ENCODE measurements around the gene FAM171A1.
A peak's percentile ranks its signal among the peaks of the same experiment; 100 is the strongest.
"Not testable (repeated sequence)": the region's sequence is repeated elsewhere in the genome, so short reads cannot be mapped to it uniquely, and the experiment has no call there.

The FAM171A1 gene

GRCh38 chr10:15280974-15281373 lies 90.1 kb downstream of the FAM171A1 start:
- no peak for DNase-seq (ENCODE audit: low read depth)

- no peak for DNase-seq (ENCODE audit: low read depth)
Measured at GRCh38 chr10:15280462-15280861, 90.6 kb downstream of the FAM171A1 start.

- DNase-seq (ENCODE audit: low read depth) = no peak
Measured at GRCh38 chr10:15279236-15279635, 91.9 kb downstream of the FAM171A1 start.

GRCh38 chr10:15278786-15279185 lies 92.3 kb downstream of the FAM171A1 start:
- no peak for DNase-seq (ENCODE audit: low read depth)

GRCh38 chr10:15276039-15276438 lies 95.0 kb downstream of the FAM171A1 start:
- DNase-seq (ENCODE audit: low read depth) = not testable (repeated sequence)

GRCh38 chr10:15269838-15270237 lies 101.3 kb downstream of the FAM171A1 start:
- not testable (repeated sequence) for DNase-seq (ENCODE audit: low read depth)

DNA sequence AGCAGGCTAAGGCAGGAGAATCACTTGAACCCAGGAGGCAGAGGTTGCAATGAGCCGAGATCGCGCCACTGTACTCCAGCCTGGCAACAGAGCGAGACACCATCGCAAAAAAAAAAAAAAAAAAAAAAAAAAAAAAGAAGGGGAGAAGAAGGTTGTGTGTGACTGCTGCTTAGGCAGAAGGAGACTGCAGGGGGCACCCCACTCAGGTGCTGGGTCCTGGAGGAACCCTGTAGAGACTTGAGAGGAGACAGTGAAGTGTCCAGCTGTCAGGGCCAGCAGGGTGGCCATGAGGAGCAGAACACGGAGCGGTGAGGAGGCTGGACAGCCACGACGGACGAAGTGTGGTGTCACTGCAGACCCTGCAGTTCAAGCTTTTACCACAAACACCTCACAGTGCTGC lies 103.6 kb downstream of the FAM171A1 start:
- DNase-seq (ENCODE audit: low read depth) = no peak

DNA sequence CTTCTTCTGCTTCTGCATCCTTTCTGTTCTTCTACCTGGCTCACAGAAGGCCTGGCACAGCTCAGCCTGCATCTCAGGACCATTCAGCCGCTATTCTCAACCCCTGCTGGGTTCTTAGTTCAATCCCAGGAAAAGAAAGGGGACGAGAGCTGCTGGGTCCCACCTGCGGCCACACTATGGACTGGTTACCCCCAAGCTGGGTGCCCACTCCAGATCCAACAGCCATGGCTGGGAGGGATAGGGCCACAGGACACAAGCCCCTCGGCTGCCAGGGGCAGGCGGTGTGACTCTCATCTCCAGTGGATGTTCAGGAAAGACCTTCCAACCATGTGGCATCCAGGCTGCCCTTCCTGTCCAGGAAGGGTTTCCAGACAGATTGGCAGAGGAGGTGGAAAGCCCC lies 105.0 kb downstream of the FAM171A1 start:
- DNase-seq (ENCODE audit: low read depth) = no peak

GRCh38 chr10:15265558-15265957 lies 105.5 kb downstream of the FAM171A1 start:
- no peak for DNase-seq (ENCODE audit: low read depth)

GRCh38 chr10:15265056-15265455 lies 106.0 kb downstream of the FAM171A1 start:
- DNase-seq (ENCODE audit: low read depth) = no peak

DNA sequence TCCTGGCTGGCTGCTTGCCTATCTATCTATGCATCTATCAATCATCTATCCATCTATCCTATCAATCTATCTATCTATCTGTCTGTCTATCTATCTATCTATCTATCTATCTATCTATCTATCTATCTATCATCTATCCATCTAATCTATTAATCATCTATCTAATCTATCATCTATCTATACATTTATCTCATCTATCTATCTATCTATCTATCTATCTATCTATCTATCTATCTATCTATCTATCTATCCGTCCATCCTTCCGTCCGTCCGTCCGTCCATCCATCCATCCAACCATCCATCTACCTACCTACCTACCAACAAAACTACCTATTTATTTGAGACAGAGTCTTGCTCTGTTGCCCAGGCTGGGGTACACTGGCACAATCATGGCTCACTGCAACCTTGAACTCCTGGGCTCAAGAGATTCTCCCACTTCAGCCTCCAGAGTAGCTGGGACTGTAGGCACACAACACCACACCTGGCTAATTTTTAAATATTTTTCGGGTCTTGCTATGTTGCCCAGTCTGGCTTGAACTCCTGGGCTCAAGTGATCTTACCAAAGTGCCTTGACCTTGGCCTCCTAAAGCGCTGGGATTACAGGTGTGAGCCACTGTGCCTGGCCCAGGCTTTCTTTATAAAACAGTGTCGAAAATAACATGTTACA lies 107.3 kb downstream of the FAM171A1 start:
- no peak for DNase-seq (ENCODE audit: low read depth)

DNA sequence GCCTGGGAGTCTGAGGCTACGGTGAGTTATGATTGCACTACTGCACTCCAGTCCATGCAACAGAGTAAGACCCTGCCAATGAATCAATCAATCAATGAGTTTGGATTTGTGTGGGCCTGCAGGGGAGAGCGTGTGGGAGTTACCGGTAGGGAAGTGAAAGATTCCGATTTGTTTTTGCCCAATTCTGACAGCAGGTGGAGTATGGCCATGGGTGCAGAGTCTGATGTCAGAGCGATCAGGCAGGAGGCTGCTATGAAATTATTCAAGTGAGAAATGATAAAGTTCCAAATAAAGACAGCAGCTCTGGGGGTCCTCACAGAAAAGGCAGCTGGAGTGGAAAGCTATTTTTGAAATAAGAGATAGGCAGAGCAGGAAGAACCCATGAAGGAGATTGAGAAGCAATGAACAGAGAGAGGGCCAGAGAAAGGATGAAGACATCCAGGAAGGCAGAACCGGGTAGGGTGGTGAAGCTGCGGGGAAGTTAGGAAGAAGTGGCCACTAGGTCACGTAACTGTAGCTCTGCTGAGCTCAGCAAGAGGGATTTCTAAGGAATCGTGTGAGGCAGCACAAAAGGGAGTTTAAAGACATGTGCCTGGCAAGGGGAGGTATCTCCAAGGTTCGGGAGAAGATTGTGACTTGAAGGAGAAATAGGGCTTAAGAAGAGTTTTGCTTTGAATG lies 108.9 kb downstream of the FAM171A1 start:
- peak; percentile 11 for DNase-seq (ENCODE audit: low read depth)

- no peak for DNase-seq (ENCODE audit: low read depth)
Measured at GRCh38 chr10:15259136-15259535, 112.0 kb downstream of the FAM171A1 start.

GRCh38 chr10:15258255-15258654 lies 112.8 kb downstream of the FAM171A1 start:
- DNase-seq (ENCODE audit: low read depth) = no peak

DNA sequence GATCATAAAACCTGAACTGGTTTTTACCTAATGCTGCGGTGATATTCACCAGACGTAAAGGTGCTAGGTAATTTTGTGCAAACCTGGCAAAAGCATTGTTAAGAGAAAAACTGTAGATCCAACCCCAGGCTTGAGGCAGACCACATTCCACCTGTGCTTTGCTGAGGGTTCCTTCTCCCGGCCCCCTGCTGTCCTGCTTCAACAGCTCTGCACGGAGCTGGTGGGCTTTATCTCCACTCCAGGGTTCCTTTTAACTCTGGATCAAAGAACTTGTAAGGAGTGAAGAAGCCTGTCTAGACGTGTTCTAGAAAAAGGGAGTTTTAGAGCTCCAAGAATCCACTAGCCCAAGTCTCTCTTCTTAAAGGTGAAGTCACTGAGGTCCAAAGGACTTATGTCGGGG lies 115.1 kb downstream of the FAM171A1 start:
- no peak for DNase-seq (ENCODE audit: low read depth)

DNA sequence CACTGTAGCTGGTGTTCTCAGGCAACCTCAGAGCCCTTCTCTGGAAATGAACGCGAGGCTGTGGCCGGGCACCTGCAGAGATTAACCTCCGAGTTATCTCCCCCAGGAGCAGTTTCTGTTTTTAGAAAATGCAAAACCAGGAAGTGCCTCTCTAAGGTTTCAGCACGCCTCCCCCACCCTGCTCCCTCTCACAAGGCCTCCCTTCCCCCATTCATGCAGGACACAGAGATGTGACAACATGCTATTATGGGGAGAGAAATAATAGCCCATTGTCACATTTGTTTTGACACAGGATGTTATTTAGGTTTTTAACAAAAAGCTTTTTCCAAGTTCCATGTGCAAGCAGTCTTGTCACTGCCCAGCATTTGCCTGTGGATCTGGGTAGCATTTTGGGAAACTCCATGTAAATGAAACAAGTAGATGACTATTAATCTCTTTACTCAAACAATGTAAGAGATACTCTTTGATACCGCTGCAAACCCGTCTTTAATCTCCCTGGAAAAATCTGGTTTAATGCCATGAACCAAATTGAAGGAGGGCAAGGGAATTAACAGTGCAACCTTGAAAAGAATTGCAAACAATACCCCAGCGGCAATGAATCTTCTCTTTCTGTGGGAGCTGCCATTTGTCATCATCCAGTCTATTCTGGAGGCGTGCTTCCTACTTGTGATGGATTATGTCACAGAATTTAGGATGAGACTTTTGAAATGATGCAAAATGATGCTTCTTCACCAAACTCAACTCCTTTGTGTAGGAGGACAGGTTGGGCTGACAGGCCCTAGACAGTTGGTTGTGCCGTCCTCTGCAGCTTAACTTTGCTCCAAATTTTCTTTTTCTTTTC lies 116.1 kb downstream of the FAM171A1 start:
- DNase-seq (ENCODE audit: low read depth) = no peak

DNA sequence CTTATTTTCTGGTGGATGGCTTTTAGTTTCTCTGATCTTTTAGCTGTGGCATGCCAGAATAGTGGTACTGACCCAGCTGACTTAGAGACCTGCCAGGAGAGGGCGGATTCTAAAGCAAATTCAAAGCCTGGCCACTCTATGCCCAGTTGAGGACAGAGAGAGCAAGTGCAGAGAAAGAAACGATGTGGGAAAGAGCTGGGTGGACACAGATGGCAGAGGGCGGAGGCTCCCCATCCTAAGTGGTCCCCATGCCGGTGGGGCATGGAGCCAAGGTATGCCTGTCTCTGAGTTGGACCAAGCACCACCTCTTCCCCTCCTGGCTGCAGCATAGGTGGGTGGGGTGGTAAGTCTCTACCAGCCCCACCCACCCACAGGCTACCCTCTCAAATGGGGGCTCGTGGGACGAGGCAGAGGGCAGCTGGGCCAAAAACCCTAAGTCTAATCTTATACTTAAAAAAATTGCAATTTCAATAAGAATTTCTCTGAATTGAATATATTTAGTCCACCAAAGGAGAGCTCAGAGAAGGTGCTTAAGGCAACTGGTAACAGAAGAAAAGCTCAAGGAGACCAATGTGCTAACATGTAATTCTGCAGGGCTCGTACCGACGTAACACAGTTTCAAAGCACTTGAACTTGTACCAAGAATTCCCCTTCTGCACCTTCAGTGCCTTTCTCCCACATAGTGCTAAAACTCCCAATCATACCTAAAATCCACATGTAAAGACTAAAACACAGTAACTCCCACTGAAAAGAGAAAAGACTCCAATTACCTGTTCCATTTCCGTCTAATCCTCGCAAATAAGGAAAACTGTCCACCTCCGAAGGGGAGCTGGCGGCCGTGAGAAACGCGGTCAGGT lies 116.9 kb downstream of the FAM171A1 start:
- DNase-seq (ENCODE audit: low read depth) = no peak

- DNase-seq (ENCODE audit: low read depth) = no peak
Measured at GRCh38 chr10:15252396-15252795, 118.7 kb downstream of the FAM171A1 start.

GRCh38 chr10:15251791-15252380 lies 119.2 kb downstream of the FAM171A1 start:
- DNase-seq (ENCODE audit: low read depth) = no peak

DNA sequence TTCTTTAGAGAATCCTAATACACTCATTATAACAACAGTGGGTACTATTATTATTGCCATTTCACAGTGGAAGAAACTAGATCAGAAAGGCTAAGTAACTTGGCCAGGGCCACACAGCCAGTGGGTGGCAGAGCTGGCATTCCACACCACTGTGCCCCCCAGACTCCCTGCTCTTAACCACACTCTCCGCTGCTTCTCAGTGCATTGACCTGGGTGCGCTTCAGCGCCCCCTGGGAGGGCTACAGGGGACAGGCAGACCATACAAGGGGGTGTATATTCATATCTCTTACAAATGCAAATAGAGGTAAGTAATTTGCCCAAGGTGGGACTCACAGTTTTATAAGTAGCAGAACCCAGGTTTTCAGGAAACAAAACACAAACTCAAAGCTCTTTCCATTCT lies 125.6 kb downstream of the FAM171A1 start:
- no peak for DNase-seq (ENCODE audit: low read depth)

GRCh38 chr10:15244635-15245197 lies 126.4 kb downstream of the FAM171A1 start:
- no peak for DNase-seq (ENCODE audit: low read depth)

All from GM04504 (cell line).